Measurements from ENCODE around the gene RALGDS.
"Not testable (repeated sequence)": the region's sequence is repeated elsewhere in the genome, so short reads cannot be mapped to it uniquely, and the experiment has no call there.

Gene RALGDS

GRCh38 chr9:133121198-133121914 lies at the start of gene RALGDS:
TSS of gene RALGDS (minus strand) at chr9:133121240. CDS start at chr9:133121154, 86 bp downstream.
- peak; percentile 81 for DNase-seq

- DNase-seq = no peak
Observed at GRCh38 chr9:133170716-133171115, 49.7 kb upstream of the RALGDS start.

GRCh38 chr9:133169687-133170086 lies 48.6 kb upstream of the RALGDS start:
- DNase-seq = not testable (repeated sequence)

GRCh38 chr9:133169102-133169501 lies 48.1 kb upstream of the RALGDS start:
- DNase-seq = no peak

- DNase-seq = no peak
Observed at GRCh38 chr9:133168432-133168831, 47.4 kb upstream of the RALGDS start.

- no peak for DNase-seq
Observed at GRCh38 chr9:133167769-133168168, 46.7 kb upstream of the RALGDS start.

GRCh38 chr9:133167096-133167730 lies 46.2 kb upstream of the RALGDS start:
- DNase-seq = no peak

GRCh38 chr9:133166392-133166791 lies 45.4 kb upstream of the RALGDS start:
- DNase-seq = no peak

GRCh38 chr9:133165452-133165730 lies 44.4 kb upstream of the RALGDS start:
- no peak for DNase-seq

GRCh38 chr9:133164191-133164590 lies 43.2 kb upstream of the RALGDS start:
- no peak for DNase-seq

GRCh38 chr9:133163504-133164172 lies 42.6 kb upstream of the RALGDS start, which contains the start of gene GBGT1:
TSS of gene GBGT1 (minus strand) at chr9:133163914. CDS start at chr9:133162412, 1,502 bp downstream.
- DNase-seq = no peak

GRCh38 chr9:133162861-133163503 lies 41.9 kb upstream of the RALGDS start:
- DNase-seq = no peak

- no peak for DNase-seq
Observed at GRCh38 chr9:133161547-133161950, 40.5 kb upstream of the RALGDS start.

- no peak for DNase-seq
Observed at GRCh38 chr9:133160742-133161546, 39.9 kb upstream of the RALGDS start.

GRCh38 chr9:133158695-133159094 lies 37.7 kb upstream of the RALGDS start:
- no peak for DNase-seq

- DNase-seq = no peak
Observed at GRCh38 chr9:133155156-133155555, 34.1 kb upstream of the RALGDS start.

- DNase-seq = no peak
Observed at GRCh38 chr9:133154097-133154989, 33.3 kb upstream of the RALGDS start.

- DNase-seq = no peak
Observed at GRCh38 chr9:133153227-133154096, 32.4 kb upstream of the RALGDS start.

GRCh38 chr9:133151601-133152525 lies 30.8 kb upstream of the RALGDS start:
- no peak for DNase-seq

- DNase-seq = no peak
Observed at GRCh38 chr9:133151041-133151440, 30.0 kb upstream of the RALGDS start.

All from COR-L47 (cell line).